DMS 273 treated with DMSO at 0.1 percent for 48 hours (cell line): ENCODE data around the gene SERPINE2.

Source experiments
- DNase-seq: peaks from one replicate; lab custom pipeline; 2025; lab: John Stamatoyannopoulos, UW

SERPINE2 gene

DNA sequence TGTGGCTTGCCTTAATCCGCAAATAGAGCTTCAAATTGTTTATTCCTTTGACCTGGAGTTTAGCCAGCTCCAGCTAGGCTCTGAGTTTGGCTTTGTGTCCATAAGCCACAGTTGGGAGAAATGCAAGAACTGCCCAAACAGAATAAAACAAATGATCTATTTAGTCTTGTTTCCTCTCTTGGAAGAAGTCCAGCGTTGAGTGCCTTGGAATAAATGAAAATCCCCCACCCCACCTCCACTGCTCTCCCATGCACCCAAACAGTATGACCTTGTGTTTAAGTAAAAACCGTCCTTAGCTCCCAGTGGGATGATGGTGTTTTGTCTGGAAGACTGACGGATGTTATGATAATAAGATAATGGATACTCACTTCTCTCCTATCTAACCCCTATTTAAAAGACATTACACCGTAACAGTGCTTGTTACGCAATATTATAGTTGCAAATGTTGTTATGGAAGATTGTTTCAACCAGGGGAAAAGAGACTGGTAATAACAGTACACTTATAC is 3.2 kb upstream of the SERPINE2 start:
- no peak for DNase-seq

DNA sequence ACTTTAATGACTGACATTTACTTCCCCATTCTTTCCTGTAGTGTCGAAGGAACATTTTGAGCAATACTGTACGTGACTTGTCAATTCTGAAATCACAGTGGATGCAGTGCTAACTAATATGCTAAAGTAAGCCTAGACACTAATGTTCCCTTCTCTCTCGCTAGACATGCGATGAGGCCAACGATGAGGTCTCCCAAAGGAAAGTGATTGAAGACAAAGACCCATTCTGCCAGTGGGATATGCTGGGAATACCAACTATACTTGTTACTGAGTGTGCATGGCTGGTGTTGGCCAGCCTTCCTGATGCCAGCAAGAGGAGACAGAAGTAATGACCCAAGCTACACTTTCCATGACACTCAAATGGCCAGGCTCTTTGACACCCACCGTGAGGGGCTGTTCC is 2.5 kb upstream of the SERPINE2 start:
- no peak for DNase-seq

DNA sequence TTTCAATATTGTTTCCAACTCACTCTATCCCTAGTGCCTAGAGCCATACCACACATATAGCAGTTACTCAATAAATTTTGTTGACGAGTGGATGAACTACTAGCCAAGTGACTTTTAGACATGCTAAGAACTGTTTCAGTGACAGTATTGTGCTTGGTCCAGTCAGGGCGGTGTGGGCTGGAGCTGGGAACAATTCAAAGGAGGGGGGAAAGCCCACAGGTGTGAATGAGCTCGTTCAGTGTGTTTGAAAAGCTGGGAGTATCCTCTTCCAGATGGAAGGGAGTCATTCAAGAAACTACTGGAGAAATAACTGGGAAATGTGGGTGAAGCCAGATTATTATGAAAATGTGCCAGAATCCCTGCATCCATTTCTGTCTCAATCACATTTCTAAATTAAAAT is 1.7 kb upstream of the SERPINE2 start:
- DNase-seq: no peak

DNA sequence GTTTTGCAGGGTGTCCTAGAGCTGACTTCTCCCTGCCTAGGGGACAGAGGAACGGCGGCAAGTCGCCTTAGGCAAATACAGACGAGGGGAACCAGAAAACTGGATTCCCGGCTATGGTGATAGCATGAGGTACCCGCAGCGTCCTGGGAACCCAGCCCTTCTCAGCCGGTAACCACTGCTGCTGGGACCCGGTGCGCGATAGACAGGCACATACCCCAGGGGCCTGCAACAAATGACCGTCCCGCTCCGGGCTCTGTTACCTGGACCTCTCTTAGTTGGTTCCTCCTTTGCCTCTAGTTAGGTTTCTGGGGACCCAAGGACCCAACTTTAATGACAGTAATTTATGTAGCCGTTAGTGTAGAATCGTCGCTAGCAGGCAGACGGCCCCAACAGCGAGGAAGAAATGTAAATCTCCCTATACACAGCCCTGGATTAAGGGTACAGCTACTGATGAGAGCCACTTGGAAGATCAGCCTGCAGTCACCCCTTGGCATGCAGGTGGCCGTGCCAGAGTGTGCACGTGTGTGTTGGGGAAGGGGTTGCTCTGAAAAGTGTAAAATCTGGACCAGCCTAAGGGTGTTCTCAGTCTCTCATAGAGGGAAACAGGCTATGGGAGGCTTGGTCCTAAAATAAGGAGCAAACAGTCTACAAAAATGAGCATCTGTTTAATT is 819 bp upstream of the SERPINE2 start:
- DNase-seq: no peak

DNA sequence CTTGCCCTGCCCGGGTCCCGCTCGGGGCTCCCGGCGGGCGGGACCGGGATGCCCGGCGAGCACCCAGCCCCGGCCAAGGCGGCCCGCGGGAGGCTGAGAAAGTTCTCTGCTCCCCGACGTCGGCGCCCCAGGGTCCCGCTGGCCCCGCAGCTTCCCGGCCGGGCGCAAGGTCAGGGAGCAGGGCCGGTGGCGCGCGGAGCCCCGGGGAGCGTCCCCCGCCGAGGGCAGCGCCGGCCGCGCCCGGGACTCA is 331 bp downstream of the SERPINE2 start:
- no peak for DNase-seq

DNA sequence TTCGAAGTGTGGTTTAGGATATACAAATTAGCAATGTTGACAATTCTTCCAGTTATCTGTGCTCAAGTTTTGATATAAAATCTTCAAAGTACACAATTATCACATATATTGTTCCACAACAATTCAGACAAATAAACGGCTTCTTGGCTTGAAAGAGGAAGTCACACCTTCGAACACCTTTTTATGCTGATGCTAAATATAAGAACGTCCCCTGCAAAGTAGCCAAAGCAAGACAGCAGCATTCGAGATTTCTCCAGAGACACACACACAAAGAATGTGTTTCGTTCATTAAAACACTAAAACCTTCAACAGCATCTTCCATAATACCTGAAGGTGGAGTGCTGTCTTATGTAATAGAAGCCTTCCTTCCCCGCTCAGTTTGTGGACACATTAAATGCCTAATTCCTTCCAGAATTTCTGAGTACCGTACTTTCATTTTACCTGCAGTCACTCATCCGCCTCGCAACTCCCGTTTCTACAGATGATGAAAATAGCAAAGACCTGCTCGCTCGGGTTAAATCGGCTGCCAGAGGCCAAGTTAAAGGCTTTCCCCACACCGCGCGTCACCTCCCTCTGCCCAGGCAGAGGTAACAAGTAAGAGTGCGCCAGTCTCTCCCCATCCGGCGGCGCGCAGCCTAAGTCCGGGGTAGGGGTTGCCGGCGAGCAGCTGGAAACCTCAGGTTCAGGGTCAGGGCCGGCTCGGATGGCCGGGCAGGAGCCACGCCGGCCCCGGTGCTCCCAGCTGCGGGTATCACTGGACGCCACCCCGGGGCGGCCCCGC is 847 bp downstream of the SERPINE2 start:
- no peak for DNase-seq

DNA sequence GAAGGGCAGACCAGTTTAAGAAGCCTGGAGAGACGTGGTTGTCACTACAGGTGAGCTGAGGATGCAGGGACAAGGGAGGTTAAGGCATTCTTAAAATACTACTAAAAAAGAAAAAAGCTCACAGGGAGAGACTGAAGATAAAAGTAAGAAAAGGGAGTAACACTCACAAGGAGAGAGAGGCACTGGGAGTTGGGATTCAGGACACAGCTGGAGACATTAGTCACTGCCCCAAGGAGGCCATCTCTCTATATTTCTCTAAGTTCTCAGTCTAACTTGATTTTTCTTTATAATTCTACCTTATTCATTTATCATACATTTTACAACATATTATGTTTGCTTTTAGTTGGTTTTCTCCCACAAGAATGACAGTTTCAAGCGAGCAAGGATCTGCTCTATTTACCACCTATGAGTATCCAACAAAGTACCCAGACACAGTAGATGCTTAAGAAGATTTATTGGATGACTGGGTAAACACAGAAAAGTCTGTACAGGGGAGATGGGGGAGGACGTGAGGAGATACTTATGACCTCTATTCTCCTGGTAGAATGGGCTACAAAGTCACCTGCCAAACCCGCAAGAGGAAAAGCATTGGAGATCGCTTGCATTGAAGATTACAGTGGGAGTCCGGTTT is 2.2 kb downstream of the SERPINE2 start:
- DNase-seq: no peak

DNA sequence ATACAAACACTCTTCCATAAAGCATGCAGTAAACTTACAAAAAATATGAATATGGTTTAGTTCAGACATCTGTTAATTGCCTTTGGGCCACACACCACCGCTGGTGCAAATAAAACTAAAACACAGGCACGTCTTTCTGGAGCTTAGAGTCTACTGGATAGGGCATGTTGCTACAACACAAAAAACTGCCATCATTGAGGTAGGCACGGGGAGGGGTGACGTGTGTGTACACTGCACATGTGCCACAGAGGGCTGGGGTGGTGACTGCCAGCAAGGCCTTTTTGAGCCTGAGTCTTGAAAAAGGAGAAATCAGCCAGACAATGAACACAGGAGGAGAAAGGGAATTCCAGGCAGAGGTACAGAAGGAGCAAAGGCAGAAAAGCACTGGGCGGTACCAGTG is 5.1 kb downstream of the SERPINE2 start:
- no peak for DNase-seq

DNA sequence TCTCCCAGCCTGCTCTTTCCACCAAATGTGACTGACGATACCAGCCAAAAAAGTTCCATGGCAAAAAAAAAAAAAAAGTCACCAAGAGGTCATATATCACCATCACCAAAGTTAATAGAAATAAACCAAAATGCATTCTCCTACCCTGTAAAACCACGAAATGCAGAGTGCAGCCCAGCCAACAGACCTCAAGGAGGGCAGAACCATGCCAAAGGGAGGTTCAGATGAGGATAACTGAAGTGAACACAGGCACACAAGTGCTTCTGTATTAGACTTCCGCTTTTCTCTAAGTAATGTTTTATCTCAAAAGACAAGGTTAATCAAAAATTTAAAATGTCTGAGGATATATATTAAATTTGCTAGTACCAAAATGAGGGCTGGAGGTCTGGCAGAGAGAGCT is 5.5 kb downstream of the SERPINE2 start:
- no peak for DNase-seq

DNA sequence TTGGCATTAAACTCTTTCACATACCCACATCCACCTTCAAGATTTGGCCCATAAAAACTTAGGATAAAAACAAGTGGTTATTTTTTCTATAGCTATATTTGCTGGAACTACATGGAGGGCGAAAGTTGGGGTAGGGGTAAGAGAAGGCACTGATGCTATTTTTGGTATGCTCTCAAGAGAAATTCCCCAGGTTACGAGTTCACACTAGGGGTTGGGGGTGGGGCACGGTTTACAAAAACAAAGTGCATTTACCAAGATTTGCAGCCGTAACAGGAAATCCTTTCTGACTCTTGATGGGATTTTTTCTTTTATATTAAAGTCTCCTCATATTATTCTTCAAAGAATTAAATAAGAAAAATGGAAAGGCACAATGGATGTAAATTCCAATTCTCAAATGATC is 6.8 kb downstream of the SERPINE2 start:
- no peak for DNase-seq

DNA sequence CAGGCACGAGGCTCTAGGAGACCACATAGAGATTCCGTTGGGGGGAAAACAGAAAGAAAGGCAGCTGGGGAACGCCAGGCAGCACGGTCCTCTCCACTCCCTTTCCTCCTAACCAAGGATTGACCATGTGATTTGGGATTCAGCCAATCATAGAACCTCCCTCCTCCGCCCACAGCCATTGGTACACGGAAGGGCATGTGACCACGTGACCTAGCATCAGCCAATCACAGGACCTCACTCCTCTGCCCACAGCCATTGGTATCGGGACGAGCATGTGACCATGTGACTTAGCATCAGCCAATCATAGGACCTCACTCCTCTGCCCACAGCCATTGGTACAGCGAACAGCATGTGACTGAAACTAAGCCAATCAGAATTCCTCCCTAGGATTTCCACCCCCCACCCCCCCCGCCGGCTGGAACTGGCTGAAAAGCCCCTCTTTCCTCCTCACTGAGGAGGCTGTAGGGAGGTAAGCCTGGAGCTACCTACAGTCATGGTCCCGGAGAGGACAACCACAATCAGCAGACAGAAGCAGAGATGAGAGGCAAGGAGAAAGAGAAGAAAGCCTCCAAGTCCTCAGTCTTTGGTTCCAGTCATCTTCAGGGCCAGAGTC is 7.6 kb downstream of the SERPINE2 start:
- DNase-seq: no peak

DNA sequence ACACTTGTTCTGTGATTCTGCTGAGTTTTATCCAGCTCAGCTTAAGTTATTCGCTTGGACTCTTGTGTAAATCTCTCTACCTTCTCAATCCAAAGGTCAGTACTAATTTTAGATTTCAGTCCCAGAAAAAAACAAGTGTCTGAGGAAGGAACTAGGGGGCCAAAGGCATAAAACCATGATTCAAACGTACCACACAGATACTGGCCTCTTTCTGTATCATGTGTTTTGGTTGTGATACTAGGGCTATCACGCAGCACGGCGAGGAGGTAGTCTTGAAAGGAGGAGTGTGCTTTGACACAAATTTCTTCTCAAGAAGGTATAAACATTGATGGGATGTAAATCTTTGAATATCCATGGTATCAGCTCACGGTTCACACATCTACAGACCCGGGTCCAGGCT is 8.3 kb downstream of the SERPINE2 start:
- no peak for DNase-seq

DNA sequence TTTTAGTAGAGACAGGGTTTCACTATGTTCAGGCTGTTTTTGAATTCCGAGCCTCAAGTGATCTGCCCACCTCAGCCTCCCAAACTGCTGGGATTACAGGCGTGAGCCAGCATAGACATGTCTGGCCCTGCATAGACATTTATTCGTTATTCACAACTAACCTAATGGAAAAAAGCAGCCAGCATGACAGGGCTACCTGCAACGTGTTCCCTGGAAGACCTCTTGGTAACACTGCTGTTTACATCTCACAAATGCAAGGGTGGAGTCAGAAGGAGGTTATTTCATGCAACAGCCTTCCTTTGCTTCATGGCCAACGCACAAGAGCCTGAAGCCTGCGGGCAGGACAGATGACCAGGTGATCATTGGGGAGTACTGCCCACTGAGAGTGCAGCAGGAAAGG is 9.2 kb downstream of the SERPINE2 start:
- DNase-seq: no peak

DNA sequence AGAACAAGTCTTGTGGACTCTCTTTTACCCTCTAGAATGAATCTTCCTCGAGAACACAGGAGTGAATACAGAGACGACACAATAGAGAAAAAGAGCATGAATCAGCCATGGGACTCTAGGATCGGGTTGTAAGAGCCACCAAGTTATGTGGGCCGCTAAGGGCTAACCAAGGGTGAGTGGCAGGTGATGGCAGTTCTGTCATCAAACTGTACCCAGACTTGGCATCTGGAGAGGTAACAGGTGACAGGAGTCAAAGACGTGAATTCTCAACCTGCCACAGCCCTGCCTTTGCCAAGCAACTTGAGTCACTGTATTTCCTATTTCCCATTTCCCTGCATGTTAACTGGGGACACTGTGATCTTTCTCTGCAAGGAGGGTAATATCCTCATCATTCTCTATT is 11.2 kb downstream of the SERPINE2 start:
- no peak for DNase-seq

DNA sequence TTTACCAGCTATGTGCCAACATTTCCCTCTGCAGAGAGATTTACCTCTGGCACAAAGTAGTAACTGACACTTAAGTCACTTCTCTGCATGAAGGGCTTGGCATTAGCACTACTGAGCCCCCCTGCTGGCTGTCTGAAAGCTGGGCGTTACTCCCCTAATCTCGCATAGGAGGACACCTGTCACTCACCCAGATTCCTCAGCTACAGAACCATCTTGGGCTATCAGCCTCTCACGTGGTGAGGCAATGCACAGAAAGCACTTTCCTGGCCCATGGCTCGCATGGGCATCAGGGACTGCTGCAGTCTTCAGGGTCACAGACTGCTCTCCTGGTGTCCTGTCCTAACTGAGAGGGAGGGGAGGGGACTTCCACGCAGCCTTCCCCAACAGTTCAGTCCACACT is 12.0 kb downstream of the SERPINE2 start:
- DNase-seq: no peak

DNA sequence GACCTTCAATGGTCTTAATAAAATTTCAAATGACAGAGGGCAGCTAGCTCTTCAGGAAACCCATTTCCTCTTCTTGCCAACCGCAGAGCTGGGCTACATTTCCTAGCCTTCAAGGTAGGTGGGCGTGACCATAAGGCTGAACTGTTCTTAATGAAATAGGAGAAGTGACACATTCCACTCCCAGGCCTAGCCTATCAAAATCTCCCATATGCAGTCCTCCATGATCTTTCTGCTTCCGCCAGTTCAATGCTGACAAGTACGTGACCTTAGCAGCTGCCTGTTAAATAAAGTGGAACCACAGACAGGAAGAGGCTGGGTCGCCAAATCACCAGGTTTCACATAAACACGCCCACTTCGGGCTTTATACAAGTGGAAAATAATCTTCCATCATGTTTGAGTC is 13.2 kb downstream of the SERPINE2 start:
- DNase-seq: no peak

DNA sequence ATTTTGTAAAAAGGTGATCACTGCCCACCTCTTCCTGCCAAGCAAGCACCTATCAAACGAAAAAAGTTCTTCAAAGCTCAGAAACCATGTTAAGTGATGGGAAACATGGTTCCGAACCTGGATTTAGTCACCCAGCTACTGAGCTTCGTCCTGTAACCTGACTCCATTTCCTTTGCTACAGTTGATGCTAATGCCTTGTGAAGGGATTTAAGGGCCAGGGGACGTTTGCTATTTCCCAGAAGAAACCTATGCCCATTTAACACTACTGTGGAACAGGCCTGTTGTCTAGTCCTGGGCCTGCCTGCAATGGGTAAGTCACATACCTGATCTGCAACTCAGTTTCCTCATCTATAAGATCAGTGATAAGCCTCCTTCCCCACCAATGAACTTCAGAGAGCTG is 14.8 kb downstream of the SERPINE2 start:
- DNase-seq: no peak

DNA sequence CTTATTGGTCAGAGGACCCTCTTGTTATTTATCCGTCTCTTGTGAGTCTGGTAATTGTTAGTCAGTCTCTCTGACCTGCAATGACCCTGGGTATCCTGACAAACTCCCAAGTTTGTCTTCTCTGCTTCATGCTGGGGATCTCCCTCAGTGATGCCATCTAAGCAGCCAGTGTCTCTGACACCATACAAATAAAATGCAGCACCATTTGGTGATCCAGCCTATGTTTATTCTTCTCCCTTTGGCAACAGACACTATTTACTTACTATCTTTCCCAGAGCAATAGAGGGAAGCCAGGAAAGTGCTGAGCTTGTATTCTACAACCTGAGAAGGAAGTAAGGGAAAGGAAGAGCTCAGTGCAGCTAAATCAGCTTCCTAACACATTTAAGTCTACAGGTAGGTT is 15.9 kb downstream of the SERPINE2 start:
- DNase-seq: no peak

DNA sequence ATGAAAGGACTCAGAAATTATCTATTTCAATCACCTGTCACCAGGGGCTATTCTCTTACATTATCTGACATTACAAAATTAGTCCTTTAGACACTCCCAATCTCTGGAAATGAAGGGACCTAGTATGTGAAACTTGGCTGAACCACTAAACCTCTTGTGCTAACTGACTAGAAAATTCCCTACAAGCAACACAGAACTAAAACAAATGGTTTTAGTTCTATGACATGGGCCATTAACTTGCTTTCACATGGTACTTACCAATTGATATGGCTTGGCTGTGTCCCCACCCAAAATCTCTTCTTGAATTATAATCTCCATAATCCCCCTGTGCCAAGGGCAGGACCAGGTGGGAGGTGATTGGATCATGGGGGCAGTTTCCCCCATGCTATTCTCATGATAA is 16.6 kb downstream of the SERPINE2 start:
- no peak for DNase-seq

DNA sequence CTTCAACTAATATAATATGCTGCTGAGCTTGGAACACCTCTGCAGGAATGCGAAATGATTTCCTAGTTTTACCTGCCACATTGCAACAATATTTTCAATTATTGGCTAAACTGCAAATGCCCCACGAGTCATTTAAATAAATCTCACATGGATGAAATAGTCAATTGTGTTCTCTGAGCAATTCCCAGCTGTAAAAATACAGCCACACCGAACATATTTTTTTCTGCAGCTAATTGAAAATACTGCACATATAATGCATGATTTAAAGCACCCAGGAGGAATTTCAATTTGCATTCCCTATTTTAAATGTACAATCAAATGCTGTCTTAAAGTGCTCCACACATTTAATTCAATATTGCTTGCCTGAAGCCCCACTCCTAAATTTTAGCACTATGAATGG is 18.6 kb downstream of the SERPINE2 start:
- no peak for DNase-seq

DNA sequence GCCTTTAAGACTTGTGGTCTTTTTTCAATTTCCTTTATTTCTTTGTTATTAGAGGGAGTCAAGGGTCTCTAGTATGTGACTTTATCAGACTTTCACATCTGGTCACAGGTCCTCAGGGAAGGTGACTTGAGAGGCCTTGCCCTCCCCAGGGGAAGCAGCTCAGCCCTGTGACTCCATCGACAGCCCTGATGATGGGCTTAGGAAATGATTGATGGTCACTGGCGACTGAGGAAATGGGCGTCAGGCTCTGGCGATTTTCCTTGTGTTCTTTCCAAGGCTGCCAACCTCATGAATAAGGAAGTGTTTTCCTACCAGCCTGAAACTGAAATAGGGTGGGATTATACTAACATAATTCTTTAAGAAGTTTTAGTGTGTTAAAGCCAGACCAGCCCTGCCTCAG is 21.1 kb downstream of the SERPINE2 start:
- DNase-seq: no peak

DNA sequence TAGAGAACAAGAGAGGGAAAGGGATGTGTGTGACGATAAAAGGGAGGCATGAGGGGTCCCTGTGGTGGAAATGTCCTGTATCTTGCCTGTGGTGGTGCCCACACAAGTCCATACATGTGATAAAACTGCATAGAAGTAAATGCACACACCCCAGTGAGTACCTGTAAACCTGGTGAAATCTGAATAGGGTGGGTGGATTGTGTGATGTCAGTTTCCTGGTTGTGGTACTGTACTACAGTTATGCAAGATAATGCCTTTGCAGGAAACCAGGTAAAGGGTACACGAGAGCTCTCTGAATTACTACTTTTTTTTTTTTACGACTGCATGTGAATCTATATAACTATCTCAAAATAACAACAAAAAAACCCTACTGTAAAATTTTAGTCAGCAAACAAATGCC is 22.1 kb downstream of the SERPINE2 start:
- no peak for DNase-seq

DNA sequence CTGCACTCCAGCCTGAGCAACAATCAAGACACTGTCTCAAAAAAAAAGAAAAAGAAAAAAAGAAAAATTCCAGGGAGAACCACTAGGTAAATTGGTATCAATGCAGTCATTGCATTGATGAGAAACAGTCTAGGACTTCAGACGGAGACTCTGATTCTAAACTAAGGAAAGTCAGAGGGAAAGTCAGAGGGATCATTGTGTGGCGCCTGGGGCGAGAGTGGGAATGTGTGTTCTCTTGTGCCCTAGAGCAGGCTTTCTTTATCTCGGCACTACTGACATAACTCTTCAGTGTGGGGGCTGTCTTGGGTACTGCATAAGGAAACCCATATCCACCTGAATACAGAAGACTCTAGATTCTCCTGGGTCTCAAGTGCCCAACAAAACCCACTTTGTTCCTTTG is 24.8 kb downstream of the SERPINE2 start:
- DNase-seq: no peak
